ENCODE results near the gene TOPORS. TPM values are rescaled to one million over a fixed set of nuclear protein-coding genes. Genes with fewer than 3 reads are reported as not detected.
"Not testable (repeated sequence)": the region's sequence is repeated elsewhere in the genome, so short reads cannot be mapped to it uniquely, and the experiment has no call there.

TOPORS gene
- total RNA-seq, 2 experiments from 2014 or later = 16.2 to 17.4 TPM

- CTCF ChIA-PET (ENCODE audit: unreplicated experiment) = interaction anchor here (1.2 to 1.8 kb wide), 3 partner anchors 21 to 29 kb away, joined by 4 to 9 read pairs (median 7); partner anchors contain the start of gene RIGI
- BruUV-seq (replicated peaks) = no TSS peak
- POLR2A ChIA-PET = interaction anchor here (0.6 to 3.1 kb wide), 9 partner anchors 10 to 708 kb away, joined by 3 to 19 read pairs (median 3); partner anchors contain the start of gene NDUFB6
- peaks cover 38% of the 10 kb centered on the region; the same call in 1 of the 2 replicates for H3K36me3 ChIP-seq (ENCODE audit: insufficient read depth, low read length)
- H3K4me2 ChIP-seq (ENCODE audit: low read length) = peak overlapping the region; percentile 87
- no peaks in the 10 kb centered on the region for H4K20me1 ChIP-seq (ENCODE audit: insufficient read depth, low read length)
- H3K27ac ChIP-seq (ENCODE audit: low read depth, low read length, poor library complexity, severe bottlenecking) = peak overlapping the region; percentile 89
- intact Hi-C loops (cut with micrococcal nuclease; ENCODE audit: unreplicated experiment) = loop anchor here (2.0 kb wide), 1 partner anchor 54 kb away; no protein-coding TSS in a partner anchor
- peak overlapping the region; percentile 82; the same call in 1 of the 2 replicates for H2AFZ ChIP-seq (ENCODE audit: low read length)
- peak; percentile 95 for DNase-seq (ENCODE audit: low spot score)
- H3K4me1 ChIP-seq (ENCODE audit: insufficient read depth, low read length, poor library complexity, severe bottlenecking) = peaks cover 21% of the 10 kb centered on the region
- H3K9me2 ChIP-seq (ENCODE audit: insufficient read depth, low read length) = no peaks in the 10 kb centered on the region
- peak overlapping the region; percentile 82 for H3K4me3 ChIP-seq (ENCODE audit: low read depth, low read length, poor library complexity, severe bottlenecking)
- H3K9me3 ChIP-seq (ENCODE audit: low read length) = no peaks in the 10 kb centered on the region
- TF ChIP-seq CTCF (conservative IDR thresholded peaks at IDR 0.05; ENCODE audit: low read length) = peak; percentile 34; the same call in 1 of the 2 replicates
- TF ChIP-seq EZH2phosphoT487 (IDR thresholded peaks at IDR 0.05; ENCODE audit: borderline replicate concordance, low read depth, low read length) = no peak
- peaks cover 72% of the 10 kb centered on the region for H3K79me2 ChIP-seq (ENCODE audit: insufficient read depth, low read depth, low read length)
Measured at GRCh38 chr9:32550562-32551275, 1.7 kb downstream of the TOPORS start.

- H3K9me2 ChIP-seq (ENCODE audit: insufficient read depth, low read length) = no peaks in the 10 kb centered on the region
- no peak overlapping the region for H2AFZ ChIP-seq (ENCODE audit: low read length)
- TF ChIP-seq EZH2phosphoT487 (IDR thresholded peaks at IDR 0.05; ENCODE audit: borderline replicate concordance, low read depth, low read length) (no peak), CTCF (conservative IDR thresholded peaks at IDR 0.05; ENCODE audit: low read length) (no peak)
- H3K4me2 ChIP-seq (ENCODE audit: low read length) = peak overlapping the region; percentile 87
- no peaks in the 10 kb centered on the region for H3K9me3 ChIP-seq (ENCODE audit: low read length)
- no peaks in the 10 kb centered on the region for H4K20me1 ChIP-seq (ENCODE audit: insufficient read depth, low read length)
- ChIA-PET POLR2A (interaction anchor here (0.7 to 3.1 kb wide), 9 partner anchors 10 to 169 kb away, joined by 3 to 19 read pairs (median 3); partner anchors contain the start of gene NDUFB6), CTCF (ENCODE audit: unreplicated experiment) (interaction anchor here (1.1 to 1.8 kb wide), 4 partner anchors 20 to 30 kb away, joined by 3 to 9 read pairs (median 6); partner anchors contain the start of gene RIGI)
- intact Hi-C loops (cut with micrococcal nuclease; ENCODE audit: unreplicated experiment) = loop anchor here (2.0 kb wide), 1 partner anchor 55 kb away; no protein-coding TSS in a partner anchor
- peak overlapping the region; percentile 82 for H3K4me3 ChIP-seq (ENCODE audit: low read depth, low read length, poor library complexity, severe bottlenecking)
- H3K27ac ChIP-seq (ENCODE audit: low read depth, low read length, poor library complexity, severe bottlenecking) = peak overlapping the region; percentile 89
- BruUV-seq (replicated peaks) = no TSS peak
- H3K79me2 ChIP-seq (ENCODE audit: insufficient read depth, low read depth, low read length) = peaks cover 77% of the 10 kb centered on the region
- H3K4me1 ChIP-seq (ENCODE audit: insufficient read depth, low read length, poor library complexity, severe bottlenecking) = peaks cover 21% of the 10 kb centered on the region
- H3K36me3 ChIP-seq (ENCODE audit: insufficient read depth, low read length) = peaks cover 38% of the 10 kb centered on the region; the same call in 1 of the 2 replicates
- DNase-seq (ENCODE audit: low spot score) = peak; percentile 9
Measured at GRCh38 chr9:32550150-32550561, 2.2 kb downstream of the TOPORS start.

GRCh38 chr9:32548213-32548612, 4.2 kb downstream of the TOPORS start:
- H4K20me1 ChIP-seq (ENCODE audit: insufficient read depth, low read length); H3K9me3 ChIP-seq (ENCODE audit: low read length); DNase-seq (ENCODE audit: low spot score); H3K4me3 ChIP-seq (ENCODE audit: low read depth, low read length, poor library complexity, severe bottlenecking); H3K9me2 ChIP-seq (ENCODE audit: insufficient read depth, low read length); H2AFZ ChIP-seq (ENCODE audit: low read length); H3K27ac ChIP-seq (ENCODE audit: low read depth, low read length, poor library complexity, severe bottlenecking); BruUV-seq (replicated peaks); intact Hi-C loops (cut with micrococcal nuclease; ENCODE audit: unreplicated experiment); H3K4me2 ChIP-seq (ENCODE audit: low read length): not testable (repeated sequence)
- ChIA-PET POLR2A (interaction anchor here (0.6 to 0.7 kb wide), 3 partner anchors 13 to 706 kb away, joined by 3 to 4 read pairs (median 4); no protein-coding TSS in a partner anchor), CTCF (ENCODE audit: unreplicated experiment) (interaction anchor here (0.8 kb wide), 1 partner anchor 169 kb away, joined by 3 read pairs; no protein-coding TSS in a partner anchor)
- peaks cover 41% of the 10 kb centered on the region for H3K36me3 ChIP-seq (ENCODE audit: insufficient read depth, low read length)
- peaks cover 14% of the 10 kb centered on the region for H3K4me1 ChIP-seq (ENCODE audit: insufficient read depth, low read length, poor library complexity, severe bottlenecking)
- peaks cover 85% of the 10 kb centered on the region for H3K79me2 ChIP-seq (ENCODE audit: insufficient read depth, low read depth, low read length)

Data from OCI-LY7 (cell line).